ELF-1 (cell line): Measurements from ENCODE around the gene OR2H1.
"Not testable (repeated sequence)": the region's sequence is repeated elsewhere in the genome, so short reads cannot be mapped to it uniquely, and the experiment has no call there.

ENCODE experiments used
- DNase-seq: peaks from one replicate; pipeline ENCODE4 v3.0.0-alpha.2; 2016; ENCODE audit warnings: low read depth, low spot score

OR2H1 gene

GRCh38 chr6:29456971-29457370 is at the start of gene OR2H1, which contains the start of gene OR11A1:
Gene OR2H1, plus strand, starts transcription at chr6:29457155. Its CDS starts 4,615 bp downstream, at chr6:29461770.
Gene OR11A1, minus strand, starts transcription at chr6:29457071. Its CDS starts 29,430 bp downstream, at chr6:29427641.
- DNase-seq, result no peak

DNA sequence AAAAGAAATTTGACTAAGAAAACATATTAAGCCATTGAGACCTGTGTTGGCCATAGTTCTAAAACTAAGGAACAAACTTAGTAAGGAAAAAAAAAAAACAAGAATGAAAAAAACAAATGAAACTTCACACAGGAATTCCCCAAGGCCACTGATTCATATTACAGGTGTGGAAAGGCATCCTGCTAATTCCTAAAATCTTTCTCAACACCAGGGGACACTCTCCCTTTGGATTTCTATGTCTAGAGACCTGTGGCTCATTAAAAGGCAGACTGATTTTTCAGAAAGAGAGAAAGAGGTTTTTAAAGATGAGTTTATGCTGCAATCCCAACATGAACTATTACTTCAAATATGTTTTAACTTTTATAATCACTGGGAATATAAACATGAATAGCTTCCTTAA is 42.4 kb upstream of the OR2H1 start, which contains the start of gene OR12D1:
OR12D1 (plus strand) TSS at position 341 of the 400 bp plus-strand sequence.
- no peak for DNase-seq

- no peak for DNase-seq
These were observed 37.4 kb upstream of the OR2H1 start for GRCh38 chr6:29419516-29419915.

GRCh38 chr6:29424168-29424567 is 32.8 kb upstream of the OR2H1 start:
- DNase-seq, result no peak

- DNase-seq, result no peak
These were observed 32.4 kb upstream of the OR2H1 start for GRCh38 chr6:29424575-29424974.

GRCh38 chr6:29425075-29425474 is 31.9 kb upstream of the OR2H1 start:
- DNase-seq, result no peak

- no peak for DNase-seq
These were observed 30.3 kb upstream of the OR2H1 start for GRCh38 chr6:29426654-29427053.

GRCh38 chr6:29436730-29437129 is 20.2 kb upstream of the OR2H1 start:
- peak; percentile 57 for DNase-seq

DNA sequence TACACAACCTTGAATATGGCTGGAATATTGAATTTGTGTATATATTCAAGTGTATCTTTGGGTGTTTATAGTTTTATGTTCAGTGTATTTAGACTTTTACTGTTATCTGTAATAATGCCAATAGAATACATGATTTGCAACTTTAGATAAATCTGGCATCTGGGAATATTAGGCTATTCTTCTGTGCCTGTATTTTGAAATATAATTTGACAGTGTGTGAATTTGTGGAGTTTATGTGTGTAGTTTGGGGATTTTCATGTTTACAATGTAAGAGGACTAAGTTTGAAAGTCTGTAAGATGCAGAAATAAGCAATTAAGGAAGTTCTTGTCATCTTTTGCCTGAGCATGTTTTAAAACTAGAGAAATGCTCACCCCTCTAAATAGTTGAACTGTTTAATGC is 17.9 kb upstream of the OR2H1 start, which contains the start of gene OR10C1:
OR10C1 (plus strand) TSS at position 301 of the 400 bp plus-strand sequence. CDS start 710 bp downstream, outside the sequence.
- DNase-seq, result no peak

GRCh38 chr6:29442719-29443118 is 14.2 kb upstream of the OR2H1 start:
- DNase-seq, result no peak

DNA sequence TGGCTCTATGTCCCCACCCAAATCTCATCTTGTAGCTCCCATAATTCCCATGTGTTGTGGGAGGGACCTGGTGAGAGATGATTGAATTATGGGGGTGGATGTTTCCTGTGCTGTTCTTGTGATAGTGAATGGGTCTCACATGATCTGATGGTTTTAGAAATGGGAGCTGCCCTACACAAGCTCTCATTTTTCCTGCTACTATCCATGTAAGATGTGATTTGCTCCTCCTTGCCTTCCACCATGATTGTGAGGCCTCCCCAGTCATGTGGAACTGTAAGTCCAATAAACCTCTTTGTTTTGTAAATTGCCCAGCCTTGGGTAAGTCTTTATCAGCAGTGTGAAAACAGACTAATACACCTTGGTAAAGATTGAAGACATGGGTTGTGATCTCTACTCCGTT is 12.9 kb upstream of the OR2H1 start:
- DNase-seq, result not testable (repeated sequence)

DNA sequence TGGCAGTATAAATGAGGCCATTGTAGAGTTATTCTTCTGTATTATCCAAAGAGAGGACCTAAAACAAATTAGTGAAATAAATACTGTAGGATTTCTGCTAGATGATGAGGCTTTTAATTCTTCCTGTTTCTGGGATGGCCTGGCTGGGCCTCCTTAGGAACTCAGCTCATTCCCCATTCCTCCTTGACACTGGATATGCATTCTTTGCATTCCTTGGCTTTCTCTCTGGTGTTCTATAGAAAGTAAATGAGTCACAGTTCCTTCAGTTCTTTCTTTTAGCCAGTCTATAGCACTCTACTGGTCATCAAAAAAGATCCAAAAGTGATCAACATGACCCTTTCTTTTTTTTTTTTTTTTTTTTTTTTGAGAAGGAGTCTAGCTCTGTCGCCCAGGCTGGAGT is 9.3 kb upstream of the OR2H1 start:
- peak; percentile 49 for DNase-seq

DNA sequence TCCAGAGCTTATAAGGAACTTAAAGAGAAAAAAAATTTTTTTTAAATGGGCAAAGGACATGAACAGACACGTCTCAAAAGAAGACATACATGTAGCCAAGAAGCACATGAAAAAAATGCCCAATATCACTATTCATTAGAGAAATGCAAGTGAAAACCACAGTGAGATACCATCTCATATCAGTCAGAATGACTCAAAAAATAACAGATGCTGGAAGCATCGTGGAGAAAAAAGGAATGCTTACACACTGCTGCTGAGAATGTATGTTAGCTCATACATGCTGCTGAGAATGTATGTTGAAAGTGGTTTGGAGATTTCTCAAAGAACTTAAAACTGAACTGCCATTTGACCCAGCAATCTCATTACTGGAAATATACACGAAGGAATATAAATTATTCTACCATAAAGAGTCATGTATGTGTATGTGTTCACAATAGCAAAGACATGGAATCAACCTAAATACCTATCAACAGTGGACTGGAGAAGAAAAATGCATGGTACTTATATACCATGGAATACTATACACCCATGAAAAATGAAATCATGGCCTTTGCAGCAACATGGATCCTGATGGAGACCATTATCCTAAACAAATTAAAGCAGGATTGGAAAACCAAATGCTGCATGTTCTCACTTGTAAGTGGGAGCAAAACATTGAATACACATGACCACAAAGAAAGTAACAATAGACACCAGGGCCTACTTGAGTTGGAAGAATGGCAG is 5.3 kb upstream of the OR2H1 start:
- no peak for DNase-seq

DNA sequence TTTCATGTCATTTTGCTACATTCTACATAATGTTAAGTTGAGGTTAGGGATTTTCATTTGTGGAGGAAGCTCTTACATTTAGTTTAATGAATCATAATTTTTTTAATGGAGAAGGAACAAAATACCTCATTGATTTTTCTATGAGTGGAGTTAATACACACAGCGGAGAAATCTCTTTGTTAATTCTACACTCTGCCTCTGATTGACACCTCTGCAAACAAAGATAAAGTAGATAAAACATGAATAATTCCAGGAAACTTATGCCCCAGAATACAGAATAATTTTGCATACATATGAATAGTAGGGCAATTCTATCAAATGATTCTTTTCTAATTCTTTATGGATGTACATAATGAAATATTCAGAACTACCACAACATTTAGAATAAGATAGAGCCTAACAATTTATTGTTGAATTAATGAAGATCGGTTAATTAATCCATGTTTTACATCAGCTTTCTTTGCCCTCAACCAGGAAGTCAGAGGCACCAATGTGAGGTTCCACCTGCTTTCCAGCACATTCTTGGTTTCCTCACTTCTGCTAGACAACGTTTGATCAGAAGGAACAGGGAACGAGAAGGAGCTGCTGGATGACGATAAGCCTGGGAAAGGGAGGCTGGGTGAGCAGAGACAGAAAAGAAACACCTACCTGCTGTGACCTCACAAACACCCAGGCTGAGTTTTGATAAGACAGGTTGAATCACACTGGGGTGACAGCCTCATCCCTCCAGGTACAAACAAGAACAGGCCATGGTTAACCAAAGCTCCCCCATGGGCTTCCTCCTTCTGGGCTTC is 4.3 kb downstream of the OR2H1 start:
- DNase-seq, result no peak

GRCh38 chr6:29462022-29462421 is 5.1 kb downstream of the OR2H1 start:
- no peak for DNase-seq

GRCh38 chr6:29465279-29465678 is 8.3 kb downstream of the OR2H1 start:
- DNase-seq, result no peak

GRCh38 chr6:29465801-29466200 is 8.8 kb downstream of the OR2H1 start:
- no peak for DNase-seq

- no peak for DNase-seq
These were observed 9.3 kb downstream of the OR2H1 start for GRCh38 chr6:29466241-29466640.

- DNase-seq, result no peak
These were observed 18.0 kb downstream of the OR2H1 start for GRCh38 chr6:29474996-29475395.

GRCh38 chr6:29477923-29478450 is 21.0 kb downstream of the OR2H1 start:
- DNase-seq, result peak; percentile 27

DNA sequence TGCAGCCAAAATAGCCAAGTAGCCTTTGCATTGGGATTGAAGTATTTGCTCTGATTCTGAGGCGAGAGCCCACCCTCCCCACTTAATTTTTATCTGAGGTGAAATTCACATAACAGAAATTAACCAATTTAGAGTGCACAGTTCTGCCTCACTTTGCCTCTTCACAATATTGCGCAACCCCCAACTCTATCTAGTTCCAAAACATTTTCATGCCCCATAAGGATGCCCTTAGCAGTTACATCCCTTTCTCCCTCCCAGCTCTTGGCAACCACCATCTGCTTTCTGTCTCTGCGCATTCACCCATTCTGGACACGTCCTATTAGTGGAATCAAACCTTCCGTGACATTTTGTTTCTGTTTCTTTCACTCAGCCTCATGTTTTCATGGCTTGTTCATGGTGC is 21.8 kb downstream of the OR2H1 start:
- DNase-seq, result no peak

DNA sequence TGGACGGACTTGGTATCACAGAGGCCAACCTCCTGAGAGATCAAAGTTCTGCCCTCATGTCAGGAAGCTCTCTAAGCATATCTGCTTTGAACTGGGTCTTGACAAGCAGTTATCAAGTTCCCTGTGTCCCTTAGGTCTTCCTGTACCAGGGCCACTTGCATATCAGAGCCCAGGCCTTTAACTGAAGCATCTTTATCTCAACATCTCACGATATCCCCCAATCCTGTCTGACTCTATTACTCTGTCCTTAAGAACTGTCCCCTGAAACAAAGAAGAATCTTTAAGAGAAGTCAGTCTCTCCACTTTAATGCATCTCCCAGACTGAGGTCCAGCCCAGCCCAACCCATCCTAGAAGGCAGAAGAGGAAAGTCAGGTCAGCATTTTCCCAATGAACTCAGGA is 22.6 kb downstream of the OR2H1 start:
- no peak for DNase-seq
